HEK293T (cell line): ENCODE data around the gene LRRC1.

Experiments
- BHLHE40 ChIP-seq: fragments of 450-650 bp; IDR thresholded peaks from 2 replicates; pipeline ENCODE4 v1.6.1; 2016; ENCODE audit warnings: mild to moderate bottlenecking, moderate library complexity, borderline replicate concordance
- FOXM1 ChIP-seq: fragments of 450-650 bp; IDR thresholded peaks from 2 replicates; pipeline ENCODE4 v1.6.1; 2017; ENCODE audit warnings: mild to moderate bottlenecking, borderline replicate concordance
- SUZ12 ChIP-seq: fragments of 450-650 bp; IDR thresholded peaks from 2 replicates; pipeline ENCODE4 v1.6.1; 2016; ENCODE audit warnings: mild to moderate bottlenecking

DNA sequence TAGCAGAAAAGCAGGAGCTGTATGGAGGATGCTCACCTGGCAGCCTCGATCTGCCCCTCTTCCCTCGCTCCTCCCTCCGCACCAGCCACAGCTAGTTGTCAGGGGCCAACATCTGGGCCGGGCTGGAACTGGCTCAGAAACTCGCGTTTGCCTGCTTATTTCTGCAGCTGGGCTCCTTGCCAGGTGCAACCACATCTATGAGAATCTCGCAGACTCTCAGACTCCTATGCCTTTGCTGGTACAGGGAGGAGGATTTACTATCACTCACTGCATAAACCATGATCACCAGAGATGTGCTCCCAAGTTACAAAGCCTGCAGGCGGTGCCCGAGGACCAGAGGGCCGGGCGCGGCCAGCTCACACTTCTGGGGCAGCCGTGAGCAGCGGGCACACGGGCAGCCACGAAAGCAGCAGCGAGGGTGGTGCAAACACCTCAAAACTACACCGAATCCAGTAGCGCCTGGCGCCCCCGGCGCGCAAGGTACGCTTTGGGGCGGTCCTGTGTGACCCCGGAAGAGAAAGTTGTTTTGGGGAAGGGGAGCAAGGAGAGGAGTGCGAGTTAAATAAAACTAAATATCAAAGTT lies 577 bp upstream of the LRRC1 start:
- TF ChIP-seq BHLHE40 (no peak), SUZ12 (no peak), FOXM1 (no peak)
